ENCODE results near the gene SLC5A10.

GRCh38 chr17:18987862-18988545 lies 36.0 kb downstream of the SLC5A10 start:
- no peak for TF ChIP-seq POLR2AphosphoS5 (IDR thresholded peaks at IDR 0.05)
- no peak for TF ChIP-seq CTCF (IDR thresholded peaks at IDR 0.05)

Data from esophagus muscularis mucosa (tissue), 3 donors.